IMR-90 (cell line): ENCODE data around the gene XYLT2. TPM values are rescaled to one million over a fixed set of nuclear protein-coding genes. Genes with fewer than 3 reads are reported as not detected.

Experiments
- ATAC-seq: fragments of 200-7000 bp; cut with Tn5 transposase; 2 replicates; pipeline ENCODE4 v1.9.1; 2020; ENCODE audit warnings: low read depth, mild to moderate bottlenecking, moderate library complexity
- BruUV-seq: library from RNA; stranded (reverse); fragments of 400-500 nt; replicated peaks from 2 replicates; lab custom pipeline; 2021; lab: Mats Ljungman, UMichigan
- CTCF ChIA-PET: fragments of 300-600 bp; formaldehyde crosslinking; extraction: SDS; loops from one replicate; lab custom pipeline; 2021; ENCODE audit warnings: antibody characterized with exemption; lab: Yijun Ruan, JAX
- POLR2A ChIA-PET: fragments of 300-600 bp; sonication (Branson Sonifier 250); formaldehyde crosslinking; loops from one replicate; lab custom pipeline; 2022; ENCODE audit warnings: antibody characterized with exemption; ENCODE audit not compliant: unreplicated experiment; lab: Charles Lee
- DNase-seq: peaks from one replicate; pipeline ENCODE4 v3.0.0; 2013
- H2AFZ ChIP-seq: replicated peaks from 2 replicates; pipeline ENCODE3; 2013; ENCODE audit warnings: low read length, mild to moderate bottlenecking; ENCODE audit not compliant: poor library complexity
- H2AK5ac ChIP-seq: 2 replicates; pipeline ENCODE4 v1.6.1; 2013; ENCODE audit warnings: low read depth, low read length, inconsistent platforms
- H2AK9ac ChIP-seq: replicated peaks from 2 replicates; pipeline ENCODE3; 2013; ENCODE audit warnings: mild to moderate bottlenecking, low read depth, low read length, moderate library complexity; ENCODE audit not compliant: poor library complexity
- H2BK120ac ChIP-seq: 2 replicates; pipeline ENCODE4 v1.6.1; 2013; ENCODE audit warnings: low read depth, low read length, inconsistent platforms
- H2BK15ac ChIP-seq: 3 replicates; pipeline ENCODE4 v1.6.1; 2013; ENCODE audit warnings: low read depth, low read length, inconsistent platforms
- H2BK20ac ChIP-seq: 2 replicates; pipeline ENCODE4 v1.6.1; 2013; ENCODE audit warnings: low read depth, mild to moderate bottlenecking, inconsistent platforms, low read length, moderate library complexity
- H2BK5ac ChIP-seq: 2 replicates; pipeline ENCODE4 v1.6.1; 2013; ENCODE audit warnings: mild to moderate bottlenecking, low read depth, low read length, inconsistent platforms; ENCODE audit not compliant: poor library complexity, severe bottlenecking
- H3K14ac ChIP-seq: replicated peaks from 2 replicates; pipeline ENCODE4 v1.6.1; 2013; ENCODE audit warnings: low read depth, low read length, inconsistent platforms
- H3K18ac ChIP-seq: 2 replicates; pipeline ENCODE4 v1.6.1; 2013; ENCODE audit warnings: low read depth, low read length, control low read depth
- H3K23ac ChIP-seq: 2 replicates; pipeline ENCODE4 v1.6.1; 2013; ENCODE audit warnings: low read depth, low read length, inconsistent platforms
- H3K27ac ChIP-seq: 2 replicates; pipeline ENCODE4 v1.5.1; 2013; ENCODE audit warnings: mild to moderate bottlenecking, control low read depth, low read length; ENCODE audit not compliant: insufficient read depth
- H3K27me3 ChIP-seq: 2 replicates; pipeline ENCODE4 v1.6.1; 2013; ENCODE audit warnings: low read length; ENCODE audit not compliant: control insufficient read depth, insufficient read depth
- H3K36me3 ChIP-seq: 2 replicates; pipeline ENCODE4 v1.6.1; 2013; ENCODE audit warnings: low read length, mixed read lengths; ENCODE audit not compliant: control insufficient read depth, insufficient read depth
- H3K4ac ChIP-seq: 2 replicates; pipeline ENCODE4 v1.6.1; 2013; ENCODE audit warnings: low read depth, low read length, inconsistent platforms
- H3K4me1 ChIP-seq: 2 replicates; pipeline ENCODE4 v1.6.1; 2013; ENCODE audit warnings: low read length, mixed read lengths; ENCODE audit not compliant: control insufficient read depth, insufficient read depth
- H3K4me2 ChIP-seq: 2 replicates; pipeline ENCODE4 v1.6.1; 2013; ENCODE audit warnings: low read depth, mild to moderate bottlenecking, control low read depth, low read length, moderate library complexity
- H3K4me3 ChIP-seq: 2 replicates; pipeline ENCODE4 v1.5.1; 2013; ENCODE audit warnings: low read depth, mild to moderate bottlenecking, control low read depth, low read length, moderate library complexity; ENCODE audit not compliant: insufficient read depth
- H3K56ac ChIP-seq: 2 replicates; pipeline ENCODE4 v1.6.1; 2013; ENCODE audit warnings: low read length, inconsistent platforms; ENCODE audit not compliant: insufficient read depth; ENCODE audit errors: extremely low read depth
- H3K79me1 ChIP-seq, 2 experiments: 2 replicates each; pipeline ENCODE4 v1.6.1; 2013; ENCODE audit warnings: low read length in 2 of 2, inconsistent platforms in 1 of 2, low read depth in 1 of 2
- H3K9ac ChIP-seq: 2 replicates; pipeline ENCODE4 v1.6.1; 2013; ENCODE audit warnings: low read depth, low read length, control low read depth
- H3K9me1 ChIP-seq: 2 replicates; pipeline ENCODE4 v1.6.1; 2013; ENCODE audit warnings: low read length, inconsistent platforms; ENCODE audit not compliant: insufficient read depth
- H3K9me3 ChIP-seq: 2 replicates; pipeline ENCODE4 v1.6.1; 2013; ENCODE audit warnings: low read length; ENCODE audit not compliant: control insufficient read depth, insufficient read depth
- H4K20me1 ChIP-seq: 2 replicates; pipeline ENCODE4 v1.6.1; 2013; ENCODE audit warnings: low read length, inconsistent platforms; ENCODE audit not compliant: insufficient read depth
- H4K5ac ChIP-seq: 2 replicates; pipeline ENCODE4 v1.6.1; 2013; ENCODE audit warnings: mild to moderate bottlenecking, low read depth, low read length, control low read depth
- H4K8ac ChIP-seq, 2 experiments: 2 replicates each; pipeline ENCODE4 v1.6.1; 2013; ENCODE audit warnings: low read depth in 2 of 2, low read length in 2 of 2, control low read depth in 1 of 2, inconsistent platforms in 1 of 2
- H4K91ac ChIP-seq: 2 replicates; pipeline ENCODE4 v1.6.1; 2013; ENCODE audit warnings: low read depth, low read length, inconsistent platforms; ENCODE audit not compliant: insufficient read depth
- RAD21 ChIP-seq: IDR thresholded peaks from 2 replicates; pipeline ENCODE4 v1.6.1; 2012; ENCODE audit warnings: low read length, improper control_type of control experiment
- WGBS, 2 experiments: methylation state at CpG; one replicate each; pipeline versions ENCODE4 v1.1.5 to v1.1.7; 2013; ENCODE audit warnings: missing lambda C conversion rate in 2 of 2; ENCODE audit not compliant: insufficient read length in 1 of 2; ENCODE audit errors: extremely low coverage in 2 of 2; 5-methylcytosine and 5-hydroxymethylcytosine counted together
- dilution Hi-C: fragments of 300-500 bp; cut with HindIII; formaldehyde crosslinking; loops from one replicate; pipeline ENCODE4 v1.14.3; 2018; ENCODE audit warnings: low sequenced_read_pairs; ENCODE audit not compliant: unreplicated experiment
- in situ Hi-C: fragments of 300-500 bp; cut with MboI; formaldehyde crosslinking; loops from 3 replicates; pipeline ENCODE4 v1.14.3; 2019; ENCODE audit warnings: low sequenced_read_pairs, inconsistent platforms, mixed read lengths
- intact Hi-C: fragments of 100-400 bp; cut with micrococcal nuclease; formaldehyde crosslinking; loops from 2 replicates; pipeline ENCODE4 v1.10.0; 2022
- polyA plus RNA-seq, 3 experiments: library from polyadenylated mRNA; depleted of rRNA; stranded (reverse); fragments of >200 nt; gene quantifications; 2 replicates each; pipeline ENCODE4 v1.2.3, GENCODE V29; 2012; ENCODE audit warnings: low replicate concordance in 1 of 3
- total RNA-seq: library from RNA; depleted of rRNA; stranded (reverse); fragments of >200 nt; gene quantifications from 2 replicates; pipeline ENCODE4 v1.2.3, GENCODE V29; 2012

Gene XYLT2
- total and polyA plus RNA-seq, 2 of the 4 experiments (the other 2 are of a cell fraction) = 27.7 to 31.9 TPM

GRCh38 chr17:50381920-50382319 is 36.0 kb downstream of the XYLT2 start:
- peaks cover 34% of the 10 kb centered on the region for H4K20me1 ChIP-seq
- dilution Hi-C loops = no loop called here
- BruUV-seq = TSS peak; percentile 89
- H3K14ac ChIP-seq = no peak overlapping the region
- CTCF ChIA-PET = no interaction called here
- H3K36me3 ChIP-seq = peaks cover 60% of the 10 kb centered on the region
- H3K56ac ChIP-seq = no peak overlapping the region
- no peak overlapping the region for H2AFZ ChIP-seq
- no peak overlapping the region for H2BK20ac ChIP-seq
- TF ChIP-seq RAD21 = no peak
- no peak overlapping the region for H3K23ac ChIP-seq
- intact Hi-C loops = no loop called here
- H2BK120ac ChIP-seq = no peak overlapping the region
- H3K9me1 ChIP-seq = no peaks in the 10 kb centered on the region
- POLR2A ChIA-PET = interaction anchor here (1.2 kb wide), 1 partner anchor 14 kb away, joined by 3 read pairs; no protein-coding TSS in a partner anchor
- H4K8ac ChIP-seq = no peak overlapping the region
- no peak overlapping the region for H2BK15ac ChIP-seq
- DNase-seq = no peak
- no peak overlapping the region for H3K18ac ChIP-seq
- H3K79me1 ChIP-seq = peaks cover 19 to 41% of the 10 kb centered on the region in 2 experiments; a peak in 3 of 4 replicates
- H3K4me3 ChIP-seq = no peak overlapping the region
- H3K9ac ChIP-seq = no peak overlapping the region
- no peak overlapping the region for H3K4me2 ChIP-seq
- H4K5ac ChIP-seq = no peak overlapping the region
- H2AK9ac ChIP-seq = no peak overlapping the region
- H2BK5ac ChIP-seq = no peak overlapping the region
- H3K9me3 ChIP-seq = no peaks in the 10 kb centered on the region
- WGBS, 2 experiments = no CpG with 5 or more reads among the region's 3 CpGs
- no peak overlapping the region for H4K91ac ChIP-seq
- no peak for ATAC-seq
- in situ Hi-C loops = no loop called here
- H2AK5ac ChIP-seq = no peak overlapping the region
- H3K27me3 ChIP-seq = no peaks in the 10 kb centered on the region
- H3K27ac ChIP-seq = no peak overlapping the region
- no peaks in the 10 kb centered on the region for H3K4me1 ChIP-seq
- H3K4ac ChIP-seq = no peak overlapping the region
